T-helper 17 cell (primary cell): Measurements from ENCODE around the gene OR4L1. TPM values are rescaled to one million over a fixed set of nuclear protein-coding genes. Genes with fewer than 3 reads are reported as not detected.
"Not testable (repeated sequence)": the region's sequence is repeated elsewhere in the genome, so short reads cannot be mapped to it uniquely, and the experiment has no call there.

ENCODE experiments used
- ATAC-seq: fragments of 150-1000 bp; cut with Tn5 transposase; 2 replicates; pipeline ENCODE4 v1.10.0; 2021; ENCODE audit warnings: mild to moderate bottlenecking, moderate library complexity
- DNase-seq, 3 donors: peaks; one replicate each; pipeline versions ENCODE4 v3.0.0 to v3.0.0-alpha.2; 2020 to 2021
- H3K9me3 ChIP-seq: one replicate; pipeline ENCODE4 v1.7.0; 2013; ENCODE audit warnings: low read length, mild to moderate bottlenecking; ENCODE audit not compliant: control insufficient read depth, poor library complexity, severe bottlenecking
- H3K27ac Mint-ChIP-seq: one replicate; pipeline ENCODE4 v1.8.0; 2022; ENCODE audit warnings: mild to moderate bottlenecking, moderate library complexity, mixed read lengths
- H3K27me3 Mint-ChIP-seq: one replicate; pipeline ENCODE4 v1.8.0; 2022; ENCODE audit warnings: mixed read lengths
- H3K36me3 Mint-ChIP-seq: one replicate; pipeline ENCODE4 v1.8.0; 2022; ENCODE audit warnings: low read depth, mixed read lengths
- H3K4me1 Mint-ChIP-seq: one replicate; pipeline ENCODE4 v1.8.0; 2022; ENCODE audit warnings: mild to moderate bottlenecking, mixed read lengths
- H3K4me3 Mint-ChIP-seq: one replicate; pipeline ENCODE4 v1.8.0; 2022; ENCODE audit warnings: mild to moderate bottlenecking, moderate library complexity, mixed read lengths
- total RNA-seq, 4 donors: library from RNA in 2 of 4; stranded (reverse) in 2 of 4; gene quantifications; one replicate each; pipeline ENCODE4 v1.2.3 and lab custom pipeline; 2022 to 2026

OR4L1 gene, protein sequence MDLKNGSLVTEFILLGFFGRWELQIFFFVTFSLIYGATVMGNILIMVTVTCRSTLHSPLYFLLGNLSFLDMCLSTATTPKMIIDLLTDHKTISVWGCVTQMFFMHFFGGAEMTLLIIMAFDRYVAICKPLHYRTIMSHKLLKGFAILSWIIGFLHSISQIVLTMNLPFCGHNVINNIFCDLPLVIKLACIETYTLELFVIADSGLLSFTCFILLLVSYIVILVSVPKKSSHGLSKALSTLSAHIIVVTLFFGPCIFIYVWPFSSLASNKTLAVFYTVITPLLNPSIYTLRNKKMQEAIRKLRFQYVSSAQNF
- not detected for total RNA-seq
- 0 reads per million in 2 donors for total RNA-seq (lab: John Stamatoyannopoulos, UW)

DNA sequence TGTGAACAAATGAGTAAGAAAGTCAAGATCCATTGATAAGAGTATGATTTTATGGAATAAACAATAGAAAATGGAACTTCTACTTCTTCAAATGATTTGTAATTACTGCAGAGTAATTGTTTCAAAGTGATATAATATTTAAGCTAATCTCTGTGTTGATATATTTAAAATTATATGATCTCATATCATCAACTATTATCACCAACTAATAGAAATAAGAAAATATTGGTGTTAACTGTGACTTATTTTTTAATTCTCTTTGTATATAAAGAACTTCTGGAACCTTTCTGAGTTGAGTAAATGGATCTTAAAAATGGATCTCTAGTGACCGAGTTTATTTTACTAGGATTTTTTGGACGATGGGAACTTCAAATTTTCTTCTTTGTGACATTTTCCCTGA, at the start of gene OR4L1:
Gene OR4L1 (plus strand): TSS at position 301 of the 400 bp plus-strand sequence. CDS start 0 bp downstream, at position 301.
- H3K9me3 ChIP-seq, result no peaks in the 10 kb centered on the region
- Mint-ChIP-seq H3K4me3 (no peak within 1 kb of the TSS), H3K27me3 (peaks cover 9% of the 10 kb centered on the region), H3K36me3 (no peaks in the 10 kb centered on the region), H3K4me1 (peaks cover 2% of the 10 kb centered on the region), H3K27ac (no peak within 1 kb of the TSS)
- DNase-seq (no peak), ATAC-seq (no peak)

DNA sequence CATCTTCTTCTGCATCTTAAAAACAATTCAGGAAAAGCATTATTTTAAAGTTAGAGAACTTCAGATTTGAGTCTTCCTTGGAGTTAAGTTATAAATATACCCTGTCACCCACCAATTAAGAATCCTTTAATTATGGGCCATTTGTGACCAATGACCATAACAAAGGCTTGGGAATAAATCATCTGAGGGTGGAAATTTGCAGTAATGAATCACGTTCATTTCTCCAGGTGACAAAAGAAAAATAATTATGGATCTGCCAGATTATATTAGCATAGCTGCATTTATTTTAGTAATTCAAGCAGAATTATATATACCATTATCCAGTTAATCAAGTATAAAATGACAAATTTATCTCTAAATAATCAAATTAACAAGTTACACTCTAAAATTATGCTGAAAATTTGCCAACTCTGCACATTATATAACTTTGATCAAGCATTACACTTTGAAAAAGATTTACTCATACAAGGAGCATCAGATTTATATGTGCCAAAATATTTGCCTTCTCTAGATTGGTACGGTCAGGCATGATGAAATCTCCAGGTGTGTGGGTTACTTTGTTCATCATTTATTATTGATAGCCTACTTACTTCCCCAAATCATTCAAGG, 40.5 kb upstream of the OR4L1 start, which contains the start of gene OR4K14:
Gene OR4K14 (minus strand): TSS at position 51 of the 609 bp plus-strand sequence. CDS start 4,114 bp downstream, outside the sequence.
- ATAC-seq (no peak), DNase-seq (no peak)
- H3K27me3 Mint-ChIP-seq, result peaks cover 9% of the 10 kb centered on the region
- H3K4me3 Mint-ChIP-seq, result no peak within 1 kb of the TSS
- no peaks in the 10 kb centered on the region for H3K4me1 Mint-ChIP-seq
- no peaks in the 10 kb centered on the region for H3K9me3 ChIP-seq
- no peak within 1 kb of the TSS for H3K27ac Mint-ChIP-seq
- H3K36me3 Mint-ChIP-seq, result no peaks in the 10 kb centered on the region

DNA sequence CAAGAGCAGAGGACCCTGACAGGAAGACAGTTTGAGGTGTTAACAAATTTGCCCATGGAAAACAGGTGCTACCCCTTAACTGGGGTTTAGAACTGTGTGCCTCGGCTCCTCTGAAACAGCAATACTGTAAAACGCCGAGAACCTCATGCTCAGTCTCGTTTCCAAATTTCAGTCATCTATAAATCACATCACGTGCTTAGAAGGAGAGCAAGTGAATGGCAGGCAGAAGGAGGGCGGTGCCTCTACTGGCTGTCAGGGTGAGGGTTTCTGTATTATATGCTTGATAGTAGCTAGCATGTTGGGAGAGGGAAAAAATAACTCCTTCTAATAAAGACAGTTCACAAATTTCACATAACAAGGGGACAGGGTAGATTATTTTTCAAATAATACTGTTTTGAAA, 28.8 kb upstream of the OR4L1 start:
- ATAC-seq, result no peak
- no peak for DNase-seq
- no peaks in the 10 kb centered on the region for H3K27me3 Mint-ChIP-seq
- H3K27ac Mint-ChIP-seq, result no peak overlapping the region
- H3K36me3 Mint-ChIP-seq, result no peaks in the 10 kb centered on the region
- peaks cover 2% of the 10 kb centered on the region for H3K4me1 Mint-ChIP-seq
- no peak overlapping the region for H3K4me3 Mint-ChIP-seq
- H3K9me3 ChIP-seq, result no peaks in the 10 kb centered on the region

DNA sequence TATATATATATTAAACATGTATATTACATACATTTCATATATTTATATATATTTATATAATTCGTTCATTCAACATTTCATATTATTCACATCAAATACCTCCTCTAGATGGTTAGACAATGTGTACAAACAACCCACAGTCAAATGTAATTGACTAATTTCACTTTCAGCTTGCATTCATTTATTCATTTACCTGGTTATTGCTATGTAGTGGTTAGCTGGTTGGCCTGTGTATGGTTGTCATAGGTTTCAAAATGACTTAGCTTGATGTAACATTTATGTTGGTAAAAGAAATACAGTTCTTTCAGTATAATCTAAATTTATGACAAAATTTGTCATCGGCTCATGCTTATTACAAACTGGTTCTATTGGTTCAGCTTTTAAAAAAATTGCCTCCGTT, 24.4 kb upstream of the OR4L1 start:
- H3K9me3 ChIP-seq, result no peaks in the 10 kb centered on the region
- no peak overlapping the region for H3K27ac Mint-ChIP-seq
- H3K4me3 Mint-ChIP-seq, result no peak overlapping the region
- ATAC-seq (no peak), DNase-seq (no peak)
- H3K36me3 Mint-ChIP-seq, result no peaks in the 10 kb centered on the region
- H3K4me1 Mint-ChIP-seq, result peaks cover 2% of the 10 kb centered on the region
- H3K27me3 Mint-ChIP-seq, result no peaks in the 10 kb centered on the region

DNA sequence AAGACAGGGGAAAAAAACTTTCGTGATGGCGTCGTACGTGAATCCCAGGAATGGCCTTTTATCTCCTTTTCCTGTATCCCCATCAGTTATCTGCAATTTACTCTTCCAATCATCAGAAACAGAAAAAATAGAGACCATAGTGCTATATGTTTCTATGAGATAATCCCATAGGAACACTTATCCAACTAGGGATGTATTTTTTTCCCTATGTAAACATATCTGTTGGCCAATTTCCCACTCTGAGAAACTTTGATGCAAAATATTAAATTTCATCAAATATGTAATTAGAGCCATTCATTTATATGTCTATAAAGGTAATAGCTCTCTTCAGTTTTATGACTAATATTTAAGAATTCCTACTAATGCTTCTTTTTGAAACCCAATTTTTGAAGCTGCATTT, 23.9 kb upstream of the OR4L1 start, which contains the start of gene OR4K13:
Gene OR4K13 (minus strand): TSS at position 101 of the 400 bp plus-strand sequence. CDS start 1,280 bp downstream, outside the sequence.
- DNase-seq, result no peak
- no peaks in the 10 kb centered on the region for H3K36me3 Mint-ChIP-seq
- no peaks in the 10 kb centered on the region for H3K27me3 Mint-ChIP-seq
- H3K9me3 ChIP-seq, result no peaks in the 10 kb centered on the region
- ATAC-seq, result no peak
- peaks cover 2% of the 10 kb centered on the region for H3K4me1 Mint-ChIP-seq
- H3K4me3 Mint-ChIP-seq, result no peak within 1 kb of the TSS
- H3K27ac Mint-ChIP-seq, result no peak within 1 kb of the TSS

DNA sequence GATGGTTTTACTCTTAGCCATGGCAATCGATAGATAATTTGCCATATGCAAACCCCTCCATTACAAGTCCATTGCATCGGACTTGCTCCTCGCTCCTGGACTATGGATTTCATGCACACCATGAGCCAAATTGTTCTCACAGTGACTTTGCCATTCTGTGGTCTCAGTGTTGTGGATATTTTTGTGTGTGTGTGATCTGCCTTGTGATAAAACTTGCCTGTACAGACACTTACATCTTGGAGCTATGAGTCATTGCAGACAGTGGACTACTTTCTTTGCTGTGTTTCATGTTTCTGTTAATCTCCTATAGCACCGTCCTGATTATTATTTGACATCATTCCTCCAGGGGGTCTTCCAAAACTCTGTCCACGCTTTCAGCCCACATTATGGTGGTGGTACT, 15.6 kb upstream of the OR4L1 start:
- Mint-ChIP-seq H3K4me3 (no peak overlapping the region), H3K4me1 (no peaks in the 10 kb centered on the region)

DNA sequence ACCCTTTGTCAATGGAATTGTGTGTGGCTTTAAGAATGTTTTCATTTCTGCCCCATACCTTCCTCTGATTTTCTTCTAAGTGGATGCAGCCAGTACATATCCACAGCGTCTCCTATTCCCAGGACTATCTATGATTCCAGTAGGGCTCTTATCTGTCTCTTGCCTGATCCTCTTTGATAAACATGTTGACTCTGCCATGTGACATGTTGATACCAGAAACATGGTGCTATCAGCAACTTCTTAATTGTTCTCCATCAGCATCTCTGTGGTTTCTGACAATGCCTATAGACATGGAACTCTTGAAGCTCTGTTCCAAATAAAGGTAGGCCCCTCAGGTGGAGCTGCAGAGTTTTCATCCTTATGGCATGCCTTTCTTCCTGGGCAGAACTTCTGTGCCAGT, 11.6 kb upstream of the OR4L1 start:
- DNase-seq (no peak), ATAC-seq (no peak)
- peaks cover 2% of the 10 kb centered on the region for H3K36me3 Mint-ChIP-seq
- H3K9me3 ChIP-seq, result no peaks in the 10 kb centered on the region
- no peak overlapping the region for H3K4me3 Mint-ChIP-seq
- no peak overlapping the region for H3K27ac Mint-ChIP-seq
- peaks cover 18% of the 10 kb centered on the region for H3K27me3 Mint-ChIP-seq
- H3K4me1 Mint-ChIP-seq, result no peaks in the 10 kb centered on the region

More for the DNA sequence above, 15.6 kb upstream of the OR4L1 start:
- H3K9me3 ChIP-seq, result no peaks in the 10 kb centered on the region
- DNase-seq (no peak), ATAC-seq (no peak)
- Mint-ChIP-seq H3K27me3 (peaks cover 8% of the 10 kb centered on the region), H3K36me3 (peaks cover 3% of the 10 kb centered on the region), H3K27ac (no peak overlapping the region)

DNA sequence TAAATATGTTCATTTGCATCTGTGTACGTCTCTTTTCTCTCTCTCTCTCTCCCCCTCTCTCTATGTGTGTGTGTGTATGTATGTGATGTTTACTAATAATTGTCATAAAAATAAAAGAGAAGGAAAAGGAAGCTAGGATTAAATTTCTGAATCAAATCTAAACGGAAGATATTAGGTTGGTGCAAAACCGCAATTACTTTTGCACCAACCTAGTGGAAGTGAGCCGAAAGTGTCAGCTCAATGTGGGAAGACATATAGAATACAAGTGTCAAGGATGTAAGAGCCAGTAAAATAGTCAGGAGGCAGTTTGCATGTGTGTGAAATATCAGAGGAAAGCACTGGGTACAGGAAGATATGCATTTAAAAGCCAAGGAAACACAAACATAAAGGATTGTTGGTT, 32.2 kb downstream of the OR4L1 start:
- Mint-ChIP-seq H3K36me3 (no peaks in the 10 kb centered on the region), H3K27me3 (no peaks in the 10 kb centered on the region), H3K4me1 (peaks cover 2% of the 10 kb centered on the region), H3K27ac (no peak overlapping the region), H3K4me3 (no peak overlapping the region)
- ATAC-seq (no peak), DNase-seq (no peak)
- no peaks in the 10 kb centered on the region for H3K9me3 ChIP-seq

DNA sequence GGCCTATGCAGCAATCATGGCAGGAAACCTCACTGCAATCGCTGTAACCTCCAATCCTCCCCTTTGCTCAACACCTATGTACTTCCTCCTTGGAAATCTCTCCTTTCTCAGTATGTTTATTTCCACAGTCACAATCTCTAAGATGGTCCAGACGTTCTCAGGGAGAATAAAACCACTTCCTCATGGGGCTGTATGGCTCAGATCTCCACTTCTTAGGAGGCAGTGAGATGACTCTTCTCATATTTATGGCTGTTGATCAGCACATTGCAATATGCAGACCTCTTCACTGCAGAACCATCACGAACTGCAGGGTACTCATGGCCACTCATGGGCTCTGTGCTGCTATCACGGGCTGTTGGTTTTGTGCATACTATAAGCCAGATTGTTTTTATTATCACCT, 33.6 kb downstream of the OR4L1 start:
- no peaks in the 10 kb centered on the region for H3K27me3 Mint-ChIP-seq
- no peak overlapping the region for H3K4me3 Mint-ChIP-seq
- H3K36me3 Mint-ChIP-seq, result no peaks in the 10 kb centered on the region
- peaks cover 2% of the 10 kb centered on the region for H3K4me1 Mint-ChIP-seq
- ATAC-seq, result no peak
- H3K9me3 ChIP-seq, result no peaks in the 10 kb centered on the region
- no peak for DNase-seq
- H3K27ac Mint-ChIP-seq, result no peak overlapping the region

DNA sequence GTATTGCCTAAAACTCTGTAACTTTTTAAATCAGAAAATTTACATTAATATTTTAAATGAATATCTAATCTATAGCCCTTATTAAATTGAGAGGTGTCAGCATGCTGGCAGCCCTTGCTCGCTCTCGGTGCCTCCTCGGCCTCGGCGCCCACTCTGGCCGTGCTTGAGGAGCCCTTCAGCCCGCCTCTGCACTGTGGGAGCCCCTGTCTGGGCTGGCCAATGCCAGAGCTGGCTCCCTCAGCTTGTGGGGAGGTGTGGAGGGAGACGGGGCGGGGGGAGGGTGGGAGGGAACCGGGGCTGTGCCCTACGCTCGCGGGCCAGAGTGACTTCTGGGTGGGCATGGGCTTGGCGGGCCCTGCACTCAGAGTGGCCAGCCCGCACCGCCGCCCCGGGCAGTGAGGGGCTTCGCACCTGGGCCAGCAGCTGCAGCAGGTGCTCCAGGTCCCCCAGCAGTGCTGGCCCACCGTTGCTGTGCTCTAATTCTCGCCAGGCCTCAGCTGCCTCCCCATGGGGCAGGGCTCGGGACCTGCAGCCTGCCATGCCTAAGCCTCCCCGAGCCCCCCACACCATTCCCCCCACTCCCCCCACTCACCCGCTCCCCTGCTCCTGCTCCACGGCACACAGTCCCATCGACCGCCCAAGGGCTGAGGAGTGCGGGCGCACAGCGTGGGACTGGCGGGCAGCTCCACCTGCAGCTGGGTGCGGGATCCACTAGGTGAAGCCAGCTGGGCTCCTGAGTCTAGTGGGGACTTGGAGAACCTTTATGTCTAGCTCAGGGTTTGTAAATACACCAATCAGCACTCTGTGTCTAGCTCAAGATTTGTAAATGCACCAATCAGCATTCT, 39.3 kb downstream of the OR4L1 start:
- H3K36me3 Mint-ChIP-seq, ATAC-seq, DNase-seq, H3K4me3 Mint-ChIP-seq, H3K4me1 Mint-ChIP-seq, H3K9me3 ChIP-seq, H3K27ac Mint-ChIP-seq: not testable (repeated sequence)
- H3K27me3 Mint-ChIP-seq, result peaks cover 17% of the 10 kb centered on the region

DNA sequence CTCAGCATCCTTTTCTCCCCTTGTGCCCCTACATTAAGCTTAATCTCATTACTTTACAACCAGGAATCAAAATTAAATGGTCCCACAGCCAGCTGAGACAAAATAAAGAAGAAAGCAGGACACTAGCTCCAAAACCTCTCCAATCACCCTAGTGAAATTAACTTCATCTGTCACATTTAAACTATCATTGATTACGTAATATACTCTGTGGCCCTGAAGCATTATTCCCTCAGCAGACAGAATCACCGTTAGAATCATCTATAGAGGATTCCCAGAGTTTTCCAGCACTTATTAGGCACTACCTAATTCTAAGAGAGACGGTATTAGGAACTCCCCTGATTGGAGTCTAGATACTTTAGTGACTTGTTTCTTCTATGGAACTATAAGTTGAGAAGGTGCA, 50.6 kb downstream of the OR4L1 start, which contains the start of gene OR4K17:
Gene OR4K17 (plus strand): TSS at position 302 of the 400 bp plus-strand sequence. CDS start 6,761 bp downstream, outside the sequence.
- no peak within 1 kb of the TSS for H3K27ac Mint-ChIP-seq
- ATAC-seq, result no peak
- no peak within 1 kb of the TSS for H3K4me3 Mint-ChIP-seq
- H3K27me3 Mint-ChIP-seq, result peaks cover 6% of the 10 kb centered on the region
- no peak for DNase-seq
- no peaks in the 10 kb centered on the region for H3K36me3 Mint-ChIP-seq
- peaks cover 3% of the 10 kb centered on the region for H3K4me1 Mint-ChIP-seq
- no peaks in the 10 kb centered on the region for H3K9me3 ChIP-seq
